Chondrocyte (in vitro differentiated cells): ENCODE data around the gene GRAMD4. TPM values are rescaled to one million over a fixed set of nuclear protein-coding genes. Genes with fewer than 3 reads are reported as not detected.

Source experiments
- DNase-seq: peaks from one replicate; pipeline ENCODE4 v3.0.0; 2021; ENCODE audit warnings: mixed read lengths, low spot score
- H3K27ac Mint-ChIP-seq: one replicate; pipeline ENCODE4 v1.8.0; 2021; ENCODE audit warnings: mild to moderate bottlenecking, moderate library complexity, mixed read lengths; ENCODE audit not compliant: unreplicated experiment
- H3K27me3 Mint-ChIP-seq: 2 replicates; pipeline ENCODE4 v1.8.0; 2021; ENCODE audit warnings: low read depth, mixed read lengths
- H3K36me3 Mint-ChIP-seq: 2 replicates; pipeline ENCODE4 v1.8.0; 2021; ENCODE audit warnings: low read depth, mixed read lengths
- H3K4me1 Mint-ChIP-seq: 2 replicates; pipeline ENCODE4 v1.8.0; 2021; ENCODE audit warnings: low read depth, mild to moderate bottlenecking, mixed read lengths
- H3K4me3 Mint-ChIP-seq: one replicate; pipeline ENCODE4 v1.8.0; 2021; ENCODE audit warnings: mild to moderate bottlenecking, moderate library complexity, mixed read lengths; ENCODE audit not compliant: unreplicated experiment
- H3K9me3 Mint-ChIP-seq: 2 replicates; pipeline ENCODE4 v1.8.0; 2021; ENCODE audit warnings: low read depth, mixed read lengths
- total RNA-seq: library from RNA; stranded (reverse); gene quantifications from 3 replicates; pipeline ENCODE4 v1.2.1, GENCODE V29; 2021
- TF ChIP-seq, protein P1 (sequence below): fragments of 200-600 bp; sonication (generic); IDR thresholded peaks from 2 replicates; pipeline ENCODE4 v1.5.0; 2021; ENCODE audit warnings: antibody characterized with exemption, mild to moderate bottlenecking, moderate library complexity

Gene GRAMD4
- total RNA-seq, 1 donor from 2014 or later: 31.7 TPM

DNA sequence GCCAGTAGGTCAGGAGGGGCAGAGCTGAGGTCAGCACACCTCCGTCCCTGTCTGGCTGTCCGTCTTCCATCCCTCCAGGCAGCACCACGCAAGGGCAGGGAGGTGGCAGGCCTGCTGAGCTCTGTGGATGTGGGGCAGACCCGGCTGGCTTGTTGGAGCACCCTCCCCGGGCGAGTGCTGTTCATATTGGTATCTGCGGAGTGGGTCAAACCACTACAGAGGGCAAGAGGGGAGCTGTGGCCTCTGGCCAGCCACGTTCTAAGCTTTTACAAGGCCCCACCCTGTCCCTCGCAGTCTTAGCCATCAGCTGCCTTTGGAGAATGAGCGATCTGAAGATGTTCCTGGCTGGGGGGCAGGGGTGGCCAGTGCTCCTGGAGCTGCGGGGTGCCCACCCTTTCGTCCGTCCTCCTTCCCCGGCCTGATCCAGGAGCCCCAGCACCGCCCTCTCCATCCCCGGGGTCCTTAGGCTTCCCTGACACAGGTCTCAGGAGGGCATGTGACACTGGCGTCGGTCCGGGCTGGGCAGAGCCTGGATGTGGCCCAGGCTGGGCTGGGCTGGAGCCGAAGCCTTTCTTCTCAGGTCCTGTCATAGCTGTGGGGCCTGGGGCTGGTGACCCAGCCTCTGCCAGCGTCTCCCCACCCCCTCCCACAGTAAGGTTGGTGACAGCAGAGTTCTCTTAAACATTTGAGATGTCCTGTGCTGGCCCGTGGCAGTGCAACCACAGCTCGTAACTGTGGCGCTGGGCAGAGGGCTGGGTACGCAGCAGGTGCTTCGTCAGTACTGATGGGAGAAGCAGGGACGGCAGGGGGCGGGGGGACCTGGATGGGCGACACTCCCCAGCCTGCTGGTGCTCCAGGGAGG is 31.7 kb upstream of the GRAMD4 start:
- Mint-ChIP-seq H3K4me1 (peaks cover 45% of the 10 kb centered on the region), H3K27me3 (no peaks in the 10 kb centered on the region), H3K27ac (no peak overlapping the region), H3K9me3 (no peaks in the 10 kb centered on the region), H3K4me3 (no peak overlapping the region), H3K36me3 (no peaks in the 10 kb centered on the region)
- DNase-seq: peak; percentile 76
- TF ChIP-seq, protein P1, sequence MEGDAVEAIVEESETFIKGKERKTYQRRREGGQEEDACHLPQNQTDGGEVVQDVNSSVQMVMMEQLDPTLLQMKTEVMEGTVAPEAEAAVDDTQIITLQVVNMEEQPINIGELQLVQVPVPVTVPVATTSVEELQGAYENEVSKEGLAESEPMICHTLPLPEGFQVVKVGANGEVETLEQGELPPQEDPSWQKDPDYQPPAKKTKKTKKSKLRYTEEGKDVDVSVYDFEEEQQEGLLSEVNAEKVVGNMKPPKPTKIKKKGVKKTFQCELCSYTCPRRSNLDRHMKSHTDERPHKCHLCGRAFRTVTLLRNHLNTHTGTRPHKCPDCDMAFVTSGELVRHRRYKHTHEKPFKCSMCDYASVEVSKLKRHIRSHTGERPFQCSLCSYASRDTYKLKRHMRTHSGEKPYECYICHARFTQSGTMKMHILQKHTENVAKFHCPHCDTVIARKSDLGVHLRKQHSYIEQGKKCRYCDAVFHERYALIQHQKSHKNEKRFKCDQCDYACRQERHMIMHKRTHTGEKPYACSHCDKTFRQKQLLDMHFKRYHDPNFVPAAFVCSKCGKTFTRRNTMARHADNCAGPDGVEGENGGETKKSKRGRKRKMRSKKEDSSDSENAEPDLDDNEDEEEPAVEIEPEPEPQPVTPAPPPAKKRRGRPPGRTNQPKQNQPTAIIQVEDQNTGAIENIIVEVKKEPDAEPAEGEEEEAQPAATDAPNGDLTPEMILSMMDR: no peak

DNA sequence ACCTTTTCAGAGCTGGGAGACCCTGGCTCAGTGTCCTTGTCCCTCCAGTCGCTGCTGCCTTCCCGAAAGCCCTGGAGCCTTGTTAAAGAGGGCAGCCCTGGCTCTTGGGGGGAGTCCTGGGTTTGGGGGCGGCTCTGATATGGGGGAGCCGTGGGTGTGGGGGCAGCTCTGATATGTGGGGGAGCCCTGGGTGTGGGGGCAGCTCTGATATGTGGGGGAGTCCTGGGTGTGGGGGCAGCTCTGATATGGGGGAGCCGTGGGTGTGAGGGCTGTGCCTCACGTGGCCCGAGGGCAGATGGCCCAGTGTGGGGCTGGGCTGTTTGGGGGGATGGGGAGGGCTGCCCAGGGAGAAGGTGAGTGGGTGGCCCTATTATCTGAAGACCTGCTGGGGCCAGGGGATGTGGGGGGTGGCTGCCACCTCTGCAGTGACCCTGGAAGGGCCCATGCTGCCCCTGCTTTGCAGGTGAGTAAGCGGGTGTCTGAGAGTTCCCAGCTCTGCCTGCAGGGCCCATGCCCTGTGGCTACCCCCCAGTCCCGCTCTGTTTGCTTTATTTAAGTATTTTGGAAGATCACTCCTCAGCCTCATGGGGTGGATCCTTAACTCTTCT is 30.9 kb upstream of the GRAMD4 start:
- DNase-seq: no peak
- Mint-ChIP-seq H3K36me3 (no peaks in the 10 kb centered on the region), H3K4me3 (no peak overlapping the region), H3K27ac (no peak overlapping the region), H3K4me1 (peaks cover 42% of the 10 kb centered on the region), H3K27me3 (no peaks in the 10 kb centered on the region), H3K9me3 (no peaks in the 10 kb centered on the region)
- TF ChIP-seq, protein P1: no peak

DNA sequence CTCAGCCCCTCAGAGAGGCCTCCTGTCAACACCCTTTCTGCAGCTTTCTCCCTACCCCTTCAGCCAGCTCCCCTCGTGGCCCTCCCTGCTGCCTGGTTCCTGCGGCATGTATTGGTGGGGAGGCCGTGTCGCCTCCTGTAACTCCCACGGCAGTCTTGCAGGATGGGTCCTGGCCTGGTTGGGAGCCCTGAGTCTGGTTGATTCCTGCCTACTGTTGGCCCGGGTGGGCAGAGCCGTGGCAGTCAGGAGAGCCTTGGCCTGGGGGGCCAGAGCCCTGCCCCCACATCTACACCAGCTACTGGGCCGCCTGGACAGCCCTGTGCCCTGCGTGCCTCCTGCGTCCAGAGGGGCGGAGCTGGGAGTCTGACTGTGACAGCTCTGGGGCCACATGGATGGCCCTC is 30.3 kb upstream of the GRAMD4 start:
- Mint-ChIP-seq H3K27me3 (no peaks in the 10 kb centered on the region), H3K4me1 (peaks cover 35% of the 10 kb centered on the region), H3K27ac (no peak overlapping the region), H3K4me3 (no peak overlapping the region), H3K36me3 (no peaks in the 10 kb centered on the region), H3K9me3 (no peaks in the 10 kb centered on the region)
- no peak for DNase-seq
- TF ChIP-seq, protein P1: no peak

DNA sequence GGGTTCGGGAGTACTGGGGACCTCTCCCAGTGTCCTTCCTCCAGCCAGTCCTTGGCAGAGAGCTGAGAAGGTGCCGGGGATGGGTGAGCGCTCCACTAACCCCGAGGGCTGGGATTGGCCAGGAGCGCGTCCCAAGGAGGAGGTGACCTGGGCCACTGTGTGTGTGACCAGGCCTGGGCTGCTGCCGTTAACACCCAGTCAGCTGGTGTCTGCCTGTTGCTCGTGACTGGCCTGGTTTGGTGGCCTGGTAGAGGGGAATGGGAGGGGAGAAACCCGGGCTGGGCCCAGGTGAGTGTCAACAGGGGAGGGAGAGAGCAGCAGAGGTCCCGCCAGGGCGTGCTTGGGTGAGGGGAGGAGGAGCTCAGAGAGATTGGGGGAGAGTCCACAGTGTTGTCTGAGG is 29.9 kb upstream of the GRAMD4 start:
- H3K27ac Mint-ChIP-seq: no peak overlapping the region
- H3K4me1 Mint-ChIP-seq: peaks cover 31% of the 10 kb centered on the region
- H3K36me3 Mint-ChIP-seq: no peaks in the 10 kb centered on the region
- DNase-seq: no peak
- no peaks in the 10 kb centered on the region for H3K9me3 Mint-ChIP-seq
- H3K27me3 Mint-ChIP-seq: no peaks in the 10 kb centered on the region
- TF ChIP-seq, protein P1: no peak
- no peak overlapping the region for H3K4me3 Mint-ChIP-seq

DNA sequence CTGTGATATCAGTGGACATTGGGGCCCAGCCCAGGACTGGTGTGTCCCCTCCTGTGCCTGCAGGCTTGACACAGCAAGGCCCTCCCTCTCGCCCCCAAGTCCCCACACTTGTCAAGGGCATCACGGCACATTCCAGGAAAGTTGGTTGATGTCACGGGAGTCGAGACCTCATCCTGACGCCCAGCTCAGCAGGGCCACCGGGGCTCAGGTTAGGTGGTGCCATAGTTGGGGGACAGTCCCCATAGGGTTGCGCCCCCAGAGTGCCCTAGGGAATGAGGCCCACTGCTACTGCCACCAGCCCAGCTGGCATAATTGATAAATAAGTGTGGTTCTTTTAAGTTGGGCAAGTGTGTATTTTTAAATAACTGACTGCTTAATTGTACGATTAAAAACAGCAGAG is 28.3 kb upstream of the GRAMD4 start:
- peak overlapping the region; percentile 96 for H3K27ac Mint-ChIP-seq
- no peaks in the 10 kb centered on the region for H3K9me3 Mint-ChIP-seq
- peak overlapping the region; percentile 58 for H3K4me3 Mint-ChIP-seq

More for the DNA sequence above, 28.3 kb upstream of the GRAMD4 start:
- Mint-ChIP-seq H3K36me3 (no peaks in the 10 kb centered on the region), H3K27me3 (no peaks in the 10 kb centered on the region), H3K4me1 (peaks cover 28% of the 10 kb centered on the region)
- TF ChIP-seq, protein P1: no peak
- DNase-seq: no peak
